K562 (cell line): ENCODE measurements around the gene TCAP. TPM values are rescaled to one million over a fixed set of nuclear protein-coding genes. Genes with fewer than 3 reads are reported as not detected.

Experiments
- ATAC-seq: fragments of 200-7000 bp; cut with Tn5 transposase; 3 replicates; pipeline ENCODE4 v1.9.1; 2020; ENCODE audit warnings: moderate library complexity
- BruUV-seq: library from RNA; stranded (reverse); fragments of 400-500 nt; replicated peaks from 2 replicates; lab custom pipeline; 2021; lab: Mats Ljungman, UMichigan
- CTCF ChIA-PET: fragments of 300-600 bp; formaldehyde crosslinking; extraction: SDS; loops from one replicate; lab custom pipeline; 2021; ENCODE audit warnings: low intra/inter-chr PET ratio; lab: Yijun Ruan, JAX
- POLR2A ChIA-PET: fragments of 300-600, 350-650 bp; sonication (Branson Sonifier 250); formaldehyde crosslinking; extraction: SDS; loops from one replicate; lab custom pipeline; 2021; ENCODE audit warnings: antibody characterized with exemption, inconsistent platforms; lab: Yijun Ruan, JAX
- DNase-seq, 4 experiments: peaks; one replicate each; pipeline versions ENCODE4 v3.0.0 to v3.0.0-alpha.2; 2011 to 2018; ENCODE audit warnings: low spot score in 3 of 4, mixed read lengths in 3 of 4; ENCODE audit errors: extremely low read depth in 1 of 4
- FAIRE-seq: peaks from 2 replicates; lab custom pipeline; 2011; peaks lifted over from hg19 to GRCh38; lab: Jason Lieb, UNC
- H2AFZ ChIP-seq: 2 replicates; pipeline ENCODE4 v1.6.0; 2011; ENCODE audit warnings: low read depth, low read length, control low read depth, inconsistent platforms
- H3K27ac ChIP-seq: fragments of 200-600 bp; 3 replicates; pipeline ENCODE4 v1.8.0; 2011; ENCODE audit warnings: low read depth, mild to moderate bottlenecking, control low read depth, inconsistent platforms, low read length, moderate library complexity, mixed read lengths; ENCODE audit errors: extremely low read depth
- H3K27me3 ChIP-seq, 2 experiments: fragments of 300-600 bp in 1 of 2; 2 replicates in 1 of 2; 3 replicates in 1 of 2; pipeline versions ENCODE4 v1.6.0 to v1.8.0; 2011; ENCODE audit warnings: inconsistent platforms in 2 of 2, low read length in 2 of 2, mild to moderate bottlenecking in 1 of 2, mixed read lengths in 1 of 2, moderate library complexity in 1 of 2; ENCODE audit not compliant: control insufficient read depth in 2 of 2, insufficient read depth in 2 of 2
- H3K36me3 ChIP-seq: fragments of 300-600 bp; 3 replicates; pipeline ENCODE4 v1.8.0; 2011; ENCODE audit warnings: mild to moderate bottlenecking, low read length, inconsistent platforms; ENCODE audit not compliant: control insufficient read depth, insufficient read depth
- H3K4me1 ChIP-seq, 2 experiments: fragments of 200-600 bp in 1 of 2; replicated peaks in 1 of 2; 2 replicates in 1 of 2; 3 replicates in 1 of 2; pipeline versions ENCODE4 v1.5.1 to v1.8.0; 2011; ENCODE audit warnings: inconsistent platforms in 2 of 2, low read length in 2 of 2, mild to moderate bottlenecking in 1 of 2, mixed read lengths in 1 of 2, moderate library complexity in 1 of 2; ENCODE audit not compliant: control insufficient read depth in 2 of 2, insufficient read depth in 2 of 2
- H3K4me2 ChIP-seq: 2 replicates; pipeline ENCODE4 v1.6.1; 2011; ENCODE audit warnings: low read length, control low read depth, inconsistent platforms, mixed read lengths; ENCODE audit not compliant: insufficient read depth
- H3K4me3 ChIP-seq: fragments of 200-600 bp; sonication (generic), shearing (Covaris generic); 2 replicates; pipeline ENCODE4 v1.5.1; 2016; ENCODE audit warnings: control low read depth, inconsistent platforms
- H3K79me2 ChIP-seq: fragments of 200-600 bp; 3 replicates; pipeline ENCODE4 v1.8.0; 2011; ENCODE audit warnings: low read length, inconsistent platforms; ENCODE audit not compliant: control insufficient read depth, insufficient read depth
- H3K9ac ChIP-seq, 2 experiments: 2 replicates each; pipeline versions ENCODE4 v1.6.0 to v1.6.1; 2011; ENCODE audit warnings: low read depth in 2 of 2, low read length in 2 of 2, control low read depth in 1 of 2, inconsistent platforms in 1 of 2, mild to moderate bottlenecking in 1 of 2, mixed read lengths in 1 of 2; ENCODE audit not compliant: insufficient read depth in 1 of 2
- H3K9me1 ChIP-seq: one replicate; pipeline ENCODE4 v1.6.0; 2011; ENCODE audit warnings: inconsistent platforms, mild to moderate bottlenecking, low read length, moderate library complexity; ENCODE audit not compliant: control insufficient read depth, insufficient read depth
- H3K9me3 ChIP-seq: replicated peaks from 2 replicates; pipeline ENCODE4 v1.5.1; 2011; ENCODE audit warnings: low read depth, low read length, inconsistent platforms; ENCODE audit not compliant: control insufficient read depth, insufficient read depth
- H4K20me1 ChIP-seq: replicated peaks from 2 replicates; pipeline ENCODE4 v1.6.1; 2011; ENCODE audit warnings: low read length, inconsistent platforms, mixed read lengths; ENCODE audit not compliant: control insufficient read depth, insufficient read depth
- GABPA ChIP-seq: fragments of 200-800 bp; sonication (Bioruptor generic); conservative IDR thresholded peaks from 2 replicates; pipeline ENCODE4 v1.6.1; 2016; ENCODE audit warnings: low read depth, missing genetic modification characterization, missing compliant biosample characterization
- UBTF ChIP-seq, 2 experiments: IDR thresholded peaks; 2 replicates each; pipeline ENCODE4 v1.6.1; 2012; ENCODE audit warnings: improper control_type of control experiment in 2 of 2, low read depth in 2 of 2, low read length in 2 of 2, borderline replicate concordance in 1 of 2
- WGBS: fragments of 100-300 bp; shearing (Covaris generic); methylation state at CpG from one replicate; pipeline ENCODE4 v1.1.6; 2016; ENCODE audit warnings: low coverage, mixed read lengths; ENCODE audit not compliant: insufficient coverage; ENCODE audit errors: missing lambda C conversion rate; 5-methylcytosine and 5-hydroxymethylcytosine counted together
- in situ Hi-C: fragments of 300-500 bp; cut with MboI; formaldehyde crosslinking; loops from 4 replicates; pipeline ENCODE4 v1.15.0; 2018; ENCODE audit warnings: inconsistent platforms, mixed read lengths
- intact Hi-C: fragments of 100-400 bp; cut with micrococcal nuclease; formaldehyde crosslinking; loops from 2 replicates; pipeline ENCODE4 v1.14.2; 2022
- polyA plus RNA-seq, 8 experiments: library from polyadenylated mRNA; depleted of rRNA in 4 of 8; stranded (reverse) in 5 of 8; unstranded in 3 of 8; fragments of >200 nt; fragmentation: Nextera tagmentation in 2 of 8; fragmentation: Illumina TruSeq in 1 of 8; extraction: Ambion mirVana in 2 of 8; extraction: Trizol in 1 of 8; gene quantifications; 2 replicates each; pipeline versions ENCODE4 v1.2.1 to v1.2.3, GENCODE V29; 2011 to 2014; ENCODE audit warnings: inconsistent platforms in 1 of 8, missing spikeins in 1 of 8
- total RNA-seq, 7 experiments: library from RNA; depleted of rRNA in 6 of 7; stranded (reverse); fragments of >200 nt in 6 of 7; fragmentation: Illumina TruSeq in 2 of 7; extraction: Trizol in 2 of 7; gene quantifications; 2 replicates each; pipeline versions ENCODE4 v1.2.1 to v1.2.3, GENCODE V29; 2011 to 2021; ENCODE audit warnings: low replicate concordance in 1 of 7

TCAP gene
- total and polyA plus RNA-seq, 9 of the 15 experiments (the other 6 are each of a cell fraction or from before 2014, with no cell fraction given) = 0.33 to 1.4 (median 0.82) TPM; not detected in 2

- Histone ChIP-seq H3K9ac (peak overlapping the region in 1 of 2 experiments; percentile 64; a peak in 1 of 4 replicates), H3K27me3 (no peaks in the 10 kb centered on the region), H3K9me1 (no peaks in the 10 kb centered on the region), H3K4me1 (peaks cover 4 to 49% of the 10 kb centered on the region in 2 experiments), H3K4me2 (no peak overlapping the region), H3K9me3 (no peaks in the 10 kb centered on the region), H3K27ac (no peak overlapping the region), H3K79me2 (peaks cover 11% of the 10 kb centered on the region), H3K4me3 (no peak overlapping the region), H2AFZ (no peak overlapping the region), H3K36me3 (peaks cover 85% of the 10 kb centered on the region), H4K20me1 (no peaks in the 10 kb centered on the region)
- intact Hi-C loops (no loop called here), in situ Hi-C loops (no loop called here)
- 75% methylated on average over 3 of the region's 3 CpGs for WGBS
- BruUV-seq = no TSS peak
- ChIA-PET CTCF (no interaction called here), POLR2A (no interaction called here)
- TF ChIP-seq GABPA (tag) = no peak
- no peak for TF ChIP-seq UBTF (IDR thresholded peaks at IDR 0.05; ENCODE audit: borderline replicate concordance in 1 of 2, low read depth in 2 of 2, low read length in 2 of 2)
- ATAC-seq (no peak), FAIRE-seq (no peak), DNase-seq (no peak)
Observed at GRCh38 chr17:39658760-39659159, 6.4 kb upstream of the TCAP start.
